GM19455 (cell line): ENCODE data around the gene CDC42EP3.

Source experiments
- ATAC-seq: cut with Tn5 transposase; IDR thresholded peaks from one replicate; pipeline ENCODE4 v1.9.1; 2021; ENCODE audit not compliant: unreplicated experiment

CDC42EP3 gene

GRCh38 chr2:37619959-37620300 is 51.5 kb downstream of the CDC42EP3 start:
- no peak for ATAC-seq

GRCh38 chr2:37619230-37619958 is 52.0 kb downstream of the CDC42EP3 start:
- ATAC-seq: no peak

GRCh38 chr2:37618326-37618725 is 53.1 kb downstream of the CDC42EP3 start:
- no peak for ATAC-seq

- peak; percentile 10 for ATAC-seq
Observed at GRCh38 chr2:37617119-37617892, 54.1 kb downstream of the CDC42EP3 start.

- peak; percentile 84 for ATAC-seq
Observed at GRCh38 chr2:37616677-37617005, 54.8 kb downstream of the CDC42EP3 start.

- peak; percentile 57 for ATAC-seq
Observed at GRCh38 chr2:37615804-37616676, 55.4 kb downstream of the CDC42EP3 start.

- no peak for ATAC-seq
Observed at GRCh38 chr2:37614061-37614738, 57.2 kb downstream of the CDC42EP3 start.

- no peak for ATAC-seq
Observed at GRCh38 chr2:37612382-37612781, 59.1 kb downstream of the CDC42EP3 start.

- no peak for ATAC-seq
Observed at GRCh38 chr2:37610638-37611289, 60.7 kb downstream of the CDC42EP3 start.

- no peak for ATAC-seq
Observed at GRCh38 chr2:37609782-37610181, 61.7 kb downstream of the CDC42EP3 start.

GRCh38 chr2:37604716-37605115 is 66.7 kb downstream of the CDC42EP3 start:
- ATAC-seq: no peak

GRCh38 chr2:37602702-37603101 is 68.7 kb downstream of the CDC42EP3 start:
- no peak for ATAC-seq

GRCh38 chr2:37602040-37602439 is 69.4 kb downstream of the CDC42EP3 start:
- no peak for ATAC-seq

GRCh38 chr2:37601569-37601968 is 69.9 kb downstream of the CDC42EP3 start:
- ATAC-seq: no peak

GRCh38 chr2:37600735-37601134 is 70.7 kb downstream of the CDC42EP3 start:
- peak; percentile 61 for ATAC-seq

GRCh38 chr2:37599688-37600525 is 71.5 kb downstream of the CDC42EP3 start:
- ATAC-seq: no peak

GRCh38 chr2:37593694-37594093 is 77.7 kb downstream of the CDC42EP3 start:
- no peak for ATAC-seq

GRCh38 chr2:37593024-37593423 is 78.4 kb downstream of the CDC42EP3 start:
- no peak for ATAC-seq
